GM21825 (cell line): ENCODE measurements around the gene ZNF697.
"Not testable (repeated sequence)": the region's sequence is repeated elsewhere in the genome, so short reads cannot be mapped to it uniquely, and the experiment has no call there.

Experiments used
- ATAC-seq: cut with Tn5 transposase; IDR thresholded peaks from one replicate; pipeline ENCODE4 v1.9.1; 2021; ENCODE audit warnings: mild to moderate bottlenecking, moderate library complexity; ENCODE audit not compliant: unreplicated experiment

Gene ZNF697

DNA sequence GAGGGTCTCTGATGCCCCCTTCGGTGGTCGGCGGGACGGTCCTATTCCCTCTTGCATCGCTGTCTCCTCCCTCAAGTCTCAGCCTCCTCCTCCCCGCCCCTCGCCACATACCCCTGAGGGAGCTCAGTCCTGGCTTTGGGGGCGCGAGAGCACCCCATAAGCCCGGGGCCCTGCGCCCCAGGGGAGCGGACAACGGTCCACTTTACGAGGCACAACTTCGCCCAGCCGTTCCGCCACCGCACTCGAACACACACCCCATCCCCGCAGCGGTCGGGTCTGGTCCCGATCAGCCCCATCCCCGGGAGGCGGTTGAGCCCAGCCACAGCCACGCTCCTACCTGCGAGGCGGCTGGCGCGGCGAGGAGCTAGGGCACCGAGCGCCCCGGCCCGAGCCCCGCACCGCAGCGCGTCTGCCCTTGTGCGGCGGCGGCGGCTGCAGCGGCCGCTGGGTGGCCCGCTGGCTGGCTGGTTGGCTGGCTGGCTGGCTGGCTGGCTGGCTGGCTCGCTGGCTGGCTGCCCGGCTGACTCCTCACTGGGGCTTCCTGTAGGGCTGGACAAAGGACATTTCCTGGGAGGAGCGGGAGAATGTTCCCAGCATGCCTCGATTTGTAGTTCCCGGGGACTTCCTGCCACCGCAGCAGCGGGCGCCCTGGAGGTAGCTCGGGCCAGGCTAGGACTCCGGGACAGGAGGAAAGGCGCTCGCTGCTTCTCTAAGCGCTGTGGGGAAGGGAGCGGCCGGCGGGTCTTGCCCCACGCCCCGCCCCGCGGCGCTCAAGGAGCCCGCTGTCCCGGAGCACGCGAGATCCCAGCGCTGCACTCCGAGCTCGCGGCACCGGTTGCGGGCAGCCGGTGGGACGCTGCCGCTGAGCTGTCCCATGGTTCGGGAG lies at the start of gene ZNF697:
Gene ZNF697, minus strand, starts transcription at position 533 of the 886 bp plus-strand sequence. CDS start 22,166 bp downstream, outside the sequence.
- ATAC-seq, result peak; percentile 72

DNA sequence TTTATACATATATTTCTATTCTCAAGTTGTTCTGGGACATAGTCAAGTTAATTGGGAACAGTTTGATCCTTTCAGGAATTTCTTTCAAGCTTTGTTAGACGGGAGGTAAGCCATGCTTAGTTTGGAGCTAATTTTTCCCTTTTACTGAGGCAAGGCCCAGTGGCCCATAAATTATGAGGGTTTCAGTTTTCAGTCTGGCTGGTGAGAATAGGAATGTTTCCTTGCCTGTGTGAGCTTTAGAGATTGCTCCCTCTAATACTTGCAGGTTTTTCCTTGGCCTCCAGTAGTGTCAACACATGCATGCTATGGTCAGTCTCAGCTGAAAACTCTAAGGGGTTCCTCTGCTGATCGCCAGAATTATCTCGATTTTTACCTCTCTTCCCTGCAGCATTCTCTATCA lies 49.5 kb upstream of the ZNF697 start:
- ATAC-seq, result no peak

DNA sequence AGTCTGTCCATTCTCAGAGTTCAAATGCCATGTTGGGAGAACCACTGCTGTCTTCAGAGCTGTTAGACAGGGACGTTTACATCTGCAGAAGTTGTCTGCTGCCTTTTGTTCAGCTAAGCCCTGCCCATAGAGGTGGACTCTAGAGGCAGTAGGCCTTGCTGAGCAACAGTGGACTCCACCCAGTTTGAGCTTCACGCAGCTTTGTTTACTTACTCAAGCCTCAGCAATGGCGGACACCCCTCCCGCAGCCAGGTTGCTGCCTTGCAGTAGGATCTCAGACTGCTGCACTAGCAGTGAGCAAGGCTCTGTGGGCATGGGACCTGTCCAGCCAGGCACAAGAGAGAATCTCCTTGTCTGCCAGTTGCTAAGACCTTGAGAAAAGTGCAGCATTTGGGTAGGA lies 48.8 kb upstream of the ZNF697 start:
- ATAC-seq, result not testable (repeated sequence)

DNA sequence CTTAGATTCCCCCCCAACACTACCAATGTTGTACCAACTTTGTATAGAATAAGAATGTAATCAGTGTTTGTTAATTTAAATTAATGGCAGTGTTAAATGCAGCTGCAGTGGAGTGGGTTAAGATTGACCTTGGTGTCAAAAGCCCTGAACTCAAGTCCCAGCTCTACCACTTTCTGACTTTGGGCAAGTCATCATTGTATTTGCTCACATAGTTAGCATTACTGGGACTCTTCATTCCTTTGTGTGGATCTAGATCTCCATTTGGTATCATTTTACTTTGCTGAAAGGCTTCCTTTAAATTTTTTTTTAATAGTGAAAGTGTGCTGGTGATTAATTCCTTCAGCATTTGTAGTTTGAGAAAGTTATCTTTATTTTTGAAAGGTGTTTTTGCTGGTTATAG lies 41.4 kb upstream of the ZNF697 start:
- ATAC-seq, result no peak

DNA sequence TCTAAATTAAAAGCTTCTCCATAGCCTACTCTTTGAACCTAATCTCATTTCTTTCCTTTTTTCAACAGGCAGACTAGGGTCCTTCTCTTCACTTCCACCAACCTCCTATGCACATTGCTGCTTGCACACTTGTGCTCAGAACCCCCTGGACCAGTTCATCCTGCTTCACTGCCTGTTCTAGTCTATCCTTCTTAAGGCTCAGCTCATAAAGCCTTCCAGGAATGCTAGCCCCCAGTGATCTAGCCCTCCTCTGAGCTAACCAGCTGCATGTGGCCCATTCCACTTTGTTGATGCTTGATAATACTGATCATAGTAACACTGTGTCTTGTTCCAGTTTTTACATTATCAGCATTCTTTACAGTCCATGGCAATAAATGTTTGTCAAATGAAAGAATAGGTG lies 40.7 kb upstream of the ZNF697 start:
- ATAC-seq, result no peak

DNA sequence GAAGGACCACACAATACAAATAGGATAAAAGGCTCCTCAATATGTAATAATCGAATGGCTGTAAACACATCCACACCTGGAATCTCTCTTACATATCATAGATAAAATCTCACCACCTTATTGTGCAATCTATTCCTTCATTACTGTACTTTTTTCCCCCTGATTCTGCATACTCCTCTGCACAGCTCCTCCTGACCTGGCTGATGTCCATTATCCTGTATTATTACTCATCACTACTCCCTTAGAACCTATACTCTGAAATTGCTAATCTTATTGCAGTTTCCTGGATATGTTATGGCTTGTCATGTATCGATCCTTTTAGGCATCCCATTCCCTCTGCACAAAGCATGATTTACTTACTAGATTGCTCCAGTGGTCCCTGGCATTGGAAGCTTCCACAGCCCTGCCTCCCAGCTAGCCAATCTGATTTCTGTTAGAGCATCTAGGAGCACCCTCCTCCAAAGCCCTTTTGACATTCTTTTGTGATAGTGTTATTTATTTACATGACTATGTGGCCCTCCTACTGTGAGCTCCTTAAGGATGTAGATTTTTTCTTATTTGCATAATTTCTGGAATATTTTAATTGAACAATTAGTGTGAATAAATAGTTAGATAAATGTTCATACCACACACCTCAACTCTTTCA lies 39.5 kb upstream of the ZNF697 start:
- no peak for ATAC-seq

DNA sequence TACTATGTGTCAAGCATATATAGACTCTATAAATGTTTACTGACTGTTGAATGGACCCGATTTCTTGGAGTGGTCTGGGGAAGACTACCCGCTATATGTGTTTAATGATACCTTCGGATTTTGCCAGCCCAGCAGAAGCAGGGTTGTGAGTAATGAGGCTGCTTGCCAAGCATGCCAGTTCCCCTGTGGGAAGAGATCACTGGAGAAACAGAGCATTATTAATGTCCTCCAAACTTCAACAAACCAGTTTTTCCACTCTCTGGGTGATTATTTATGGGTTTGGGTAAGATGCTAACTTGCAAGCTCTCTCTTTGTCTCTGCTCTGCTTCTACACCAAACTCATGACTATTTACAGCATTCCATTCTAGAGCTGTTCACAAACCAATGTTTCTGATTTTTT lies 38.6 kb upstream of the ZNF697 start:
- ATAC-seq, result no peak

DNA sequence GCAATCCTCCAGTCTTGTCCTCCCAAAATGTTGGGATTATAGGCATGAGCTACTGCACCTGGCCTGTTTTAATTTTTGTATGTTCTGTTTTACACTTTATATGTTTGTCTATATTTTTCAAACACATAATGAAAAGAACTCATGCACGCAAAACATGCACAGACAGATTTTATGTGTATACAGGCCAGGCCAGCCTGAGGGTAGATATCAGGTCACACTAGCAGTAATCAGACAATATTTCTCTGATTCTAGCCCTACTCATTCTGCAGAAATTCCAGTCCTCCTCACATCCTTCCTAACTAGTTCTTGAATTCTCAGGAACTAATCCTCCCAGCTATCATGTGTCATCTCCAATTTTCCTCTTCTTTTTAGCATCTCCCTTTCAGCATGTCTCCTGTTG lies 35.8 kb upstream of the ZNF697 start:
- ATAC-seq, result no peak

DNA sequence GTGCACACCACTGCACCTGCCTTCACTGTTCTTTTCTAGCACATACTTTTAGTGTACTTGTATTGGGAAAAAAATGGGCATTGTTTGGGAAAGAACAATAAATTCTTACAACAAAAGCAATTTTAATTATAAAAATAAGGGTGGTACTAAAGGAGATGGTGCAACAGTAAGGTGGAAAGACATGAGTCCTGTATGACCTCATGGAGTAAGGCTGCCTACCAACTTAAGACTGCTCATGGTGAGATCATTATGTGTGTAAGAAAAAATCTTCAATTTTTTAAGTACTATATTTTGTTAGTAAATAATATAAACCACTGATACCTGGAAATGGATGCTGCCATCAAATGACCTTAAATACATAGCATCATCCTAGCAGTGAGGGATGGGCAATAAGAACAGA lies 34.1 kb upstream of the ZNF697 start:
- ATAC-seq, result no peak

DNA sequence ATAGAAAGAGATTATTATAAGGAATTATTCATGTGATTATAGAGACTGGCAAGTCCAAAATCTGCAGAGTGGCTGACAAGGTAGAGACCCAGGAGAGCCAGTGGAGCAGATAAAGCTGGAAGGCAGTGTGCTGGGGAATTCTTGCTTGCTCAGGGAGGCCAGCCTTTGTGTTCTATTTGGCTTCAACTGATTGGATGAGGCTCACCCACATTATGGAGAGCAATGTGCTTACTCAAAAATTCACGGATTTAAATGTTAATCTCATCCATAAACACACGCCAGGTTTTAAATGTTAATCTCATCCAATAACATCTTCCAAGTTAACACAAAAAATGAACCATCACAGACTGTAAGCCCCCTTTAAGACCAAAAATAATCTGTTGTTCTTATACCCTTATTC lies 33.5 kb upstream of the ZNF697 start:
- no peak for ATAC-seq

DNA sequence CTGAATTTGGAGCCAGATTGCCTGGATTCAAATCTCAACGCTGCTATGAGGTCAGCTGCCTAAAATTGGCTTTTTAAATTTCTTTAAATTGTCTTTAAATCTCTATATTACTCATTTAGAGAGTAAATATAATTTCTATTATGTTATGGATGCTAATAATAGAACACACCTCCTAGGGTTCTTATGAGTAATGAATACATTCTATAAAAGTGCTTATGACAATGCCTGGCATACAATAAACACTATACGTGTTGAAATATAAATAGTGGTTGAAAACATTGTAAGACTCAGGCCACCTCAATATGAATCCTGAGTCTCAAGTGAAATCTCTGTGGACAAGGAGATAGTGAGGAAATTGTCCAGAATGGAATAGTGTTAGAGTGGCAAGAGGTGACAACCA lies 32.7 kb upstream of the ZNF697 start:
- no peak for ATAC-seq

DNA sequence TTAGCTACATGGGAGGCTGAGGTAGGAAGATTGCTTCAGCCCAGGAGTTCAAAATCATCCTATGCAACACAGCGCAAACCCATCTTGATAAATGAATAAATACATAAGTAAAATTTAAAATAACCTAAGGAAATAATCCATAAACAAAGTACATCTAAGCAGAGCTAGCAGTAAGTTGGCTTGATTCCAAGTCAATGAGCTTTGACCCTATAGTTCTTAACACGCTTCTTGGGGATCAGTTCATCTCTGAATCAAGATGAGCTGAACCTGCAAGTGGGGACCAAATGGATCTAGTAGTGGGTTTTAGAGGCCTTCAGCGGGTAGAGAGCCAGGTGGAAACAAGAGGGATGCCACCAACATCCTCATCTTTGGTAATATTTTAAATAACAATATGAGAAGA lies 32.1 kb upstream of the ZNF697 start:
- ATAC-seq, result no peak

DNA sequence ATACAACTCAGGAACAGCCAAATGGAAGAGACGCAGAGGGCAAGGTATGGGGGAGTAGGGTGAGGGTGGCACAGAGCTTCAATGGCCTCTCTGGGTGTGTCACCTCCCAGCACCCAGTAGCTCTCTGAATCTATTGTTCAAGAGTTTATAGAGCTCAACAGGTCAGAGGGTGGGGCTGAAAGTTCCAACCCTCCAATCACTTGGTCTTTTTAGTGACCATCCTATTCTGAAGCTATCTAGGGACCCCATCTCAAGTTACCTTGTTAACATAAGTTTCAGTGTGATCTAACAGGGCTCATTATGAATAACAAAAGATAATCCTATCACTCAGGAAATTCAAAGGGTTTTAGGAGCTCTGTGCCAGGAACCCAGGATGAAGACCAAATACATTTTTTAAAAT lies 31.2 kb upstream of the ZNF697 start:
- ATAC-seq, result no peak

DNA sequence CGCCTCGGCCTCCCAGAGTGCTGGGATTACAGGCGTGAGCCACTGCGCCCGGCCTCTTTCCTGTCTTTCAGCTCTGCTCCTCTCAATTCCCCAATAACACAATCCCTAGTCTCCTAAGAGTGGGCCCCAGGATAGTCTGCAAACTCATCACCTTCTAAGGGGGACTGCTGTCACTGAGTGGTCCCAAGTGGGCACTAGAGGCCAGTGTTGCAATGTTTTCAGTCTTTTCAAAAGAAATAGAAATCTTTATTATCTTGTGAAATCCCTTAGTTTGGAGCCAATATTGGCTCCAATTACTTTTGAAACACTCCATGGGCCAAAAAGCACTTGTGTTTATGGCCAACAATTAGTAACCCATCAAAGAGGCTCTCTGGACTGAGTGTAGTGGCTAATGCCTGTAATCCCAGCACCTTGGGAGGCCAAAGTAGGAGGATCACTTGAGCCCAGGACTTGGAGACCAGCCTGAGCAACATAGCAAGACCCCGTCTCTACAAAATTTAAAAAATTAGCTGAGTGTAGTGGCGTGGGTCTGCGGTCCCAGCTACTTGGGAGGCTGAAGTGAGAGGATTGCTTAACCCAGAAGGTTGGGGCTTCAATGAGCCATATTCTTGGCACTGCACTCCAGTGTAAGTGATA lies 28.6 kb upstream of the ZNF697 start:
- no peak for ATAC-seq

DNA sequence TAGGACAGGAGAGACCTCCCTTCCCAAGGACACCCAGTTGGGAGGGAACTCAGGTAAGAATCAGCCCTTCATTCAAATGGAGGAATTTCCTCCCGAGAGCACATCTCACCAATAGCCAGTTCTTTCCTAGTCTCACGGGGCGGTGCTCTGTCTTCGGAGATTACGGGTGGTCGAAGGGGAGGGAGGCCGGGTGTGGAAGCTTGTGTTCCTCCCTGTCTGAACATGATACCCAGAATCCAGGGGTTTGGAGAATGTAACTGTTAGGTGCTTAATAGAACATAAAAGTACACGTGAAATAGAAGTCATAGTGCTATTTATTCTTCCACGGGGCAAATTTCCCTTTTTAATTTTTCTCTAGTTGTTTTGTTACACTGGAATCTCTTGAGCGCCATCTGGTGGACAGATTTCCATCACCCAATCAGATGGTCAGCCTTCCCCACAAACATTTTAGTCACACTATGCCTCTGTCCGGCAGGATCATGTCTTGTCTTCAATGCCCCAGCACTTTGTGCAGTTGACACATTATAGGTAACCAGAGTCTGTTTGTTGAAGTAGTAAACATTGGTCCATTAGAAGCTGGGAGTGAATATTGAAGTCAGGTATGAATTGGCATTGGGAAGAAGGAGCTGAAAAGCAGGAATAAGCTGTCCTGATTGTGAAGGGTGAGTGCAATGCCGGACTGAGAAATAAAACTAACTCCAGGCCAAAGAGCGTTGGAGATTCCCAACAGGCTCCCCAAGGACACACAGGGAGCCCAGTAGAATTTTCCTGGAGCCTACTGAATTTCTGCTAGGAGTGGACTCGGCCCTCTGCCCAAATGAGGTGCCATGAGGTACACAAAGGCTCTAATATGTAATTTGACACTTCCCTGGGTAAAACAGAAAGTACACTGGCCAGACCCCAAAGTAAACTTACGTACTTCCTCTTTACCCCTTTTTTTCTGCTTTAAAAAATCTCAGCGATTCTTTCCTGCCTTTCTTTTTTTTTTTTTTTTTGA lies 27.6 kb upstream of the ZNF697 start:
- ATAC-seq, result peak; percentile 58

DNA sequence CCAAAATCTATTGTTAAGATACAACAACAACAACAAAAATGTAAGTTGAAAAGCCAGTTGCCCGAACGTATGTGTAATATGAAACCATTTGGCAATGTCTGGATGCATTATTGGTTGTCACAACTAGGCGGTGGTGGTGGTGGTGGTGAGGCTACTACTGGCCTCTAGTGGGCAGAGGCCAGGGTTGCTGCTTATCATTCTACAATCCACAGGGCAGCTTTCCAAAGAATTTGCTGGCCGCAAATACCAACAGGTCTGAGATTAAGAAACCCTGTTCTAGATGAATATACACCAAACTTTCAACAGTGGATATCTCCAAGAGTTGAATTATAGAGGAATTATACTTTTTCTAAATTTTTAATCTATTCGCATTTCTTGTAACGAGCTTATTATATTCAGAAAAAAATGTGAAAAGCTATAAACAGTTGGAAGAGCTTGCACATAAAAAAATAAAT lies 26.8 kb upstream of the ZNF697 start:
- peak; percentile 89 for ATAC-seq

DNA sequence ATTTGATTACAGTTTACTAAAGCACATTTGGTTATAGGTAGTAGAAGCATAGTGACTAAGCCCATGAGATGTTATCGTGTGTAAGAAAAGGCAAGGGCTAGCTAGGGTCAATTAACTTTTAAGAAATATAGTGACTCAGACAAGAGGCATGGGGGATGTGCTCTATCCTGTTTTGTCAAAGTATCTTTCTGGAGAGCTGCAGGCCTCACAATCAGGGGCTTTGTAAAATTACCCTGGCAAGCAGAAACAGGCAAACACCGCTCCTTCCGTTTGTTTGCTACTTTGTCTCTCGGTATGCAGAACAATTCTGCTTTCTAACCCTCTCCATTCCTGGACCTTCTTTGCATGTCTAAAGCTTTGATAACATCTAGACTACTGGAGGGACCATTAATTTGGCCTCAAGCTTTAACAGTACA lies 26.1 kb upstream of the ZNF697 start:
- no peak for ATAC-seq

DNA sequence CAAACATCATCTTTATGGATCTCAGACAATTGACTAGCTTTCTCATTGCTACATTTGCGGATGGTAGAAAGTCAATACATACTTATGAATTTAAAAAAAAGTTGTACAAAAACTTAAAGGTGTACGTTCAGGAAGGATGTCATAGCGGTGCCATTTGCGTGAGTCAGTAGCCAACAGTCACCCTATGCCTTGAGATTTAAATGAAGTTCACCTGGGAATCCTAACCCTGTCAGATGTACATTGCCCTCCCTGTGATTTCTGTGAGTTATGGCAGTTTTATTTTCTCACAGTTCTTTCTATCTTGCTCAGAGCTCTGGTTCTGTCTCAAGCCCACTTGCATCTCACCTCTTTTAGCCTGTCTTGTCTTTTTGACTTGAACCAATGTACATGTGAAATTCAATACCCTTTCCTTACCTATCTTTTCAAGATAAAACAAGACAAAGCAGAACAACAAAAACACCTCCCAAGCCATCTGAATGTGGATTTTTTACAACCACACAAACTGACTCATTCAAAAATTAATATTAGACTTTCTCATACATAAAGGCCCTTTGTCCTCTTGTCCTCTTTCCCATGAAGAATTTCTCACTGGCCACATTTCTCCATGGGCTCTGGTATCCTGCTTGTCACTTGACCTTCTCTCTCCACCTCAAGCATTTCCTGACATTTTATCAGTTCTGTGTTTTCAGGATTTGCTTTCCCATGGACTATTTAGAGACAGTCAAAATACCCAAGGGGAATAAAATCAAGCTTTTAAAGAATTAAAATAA lies 25.3 kb upstream of the ZNF697 start:
- ATAC-seq, result no peak

DNA sequence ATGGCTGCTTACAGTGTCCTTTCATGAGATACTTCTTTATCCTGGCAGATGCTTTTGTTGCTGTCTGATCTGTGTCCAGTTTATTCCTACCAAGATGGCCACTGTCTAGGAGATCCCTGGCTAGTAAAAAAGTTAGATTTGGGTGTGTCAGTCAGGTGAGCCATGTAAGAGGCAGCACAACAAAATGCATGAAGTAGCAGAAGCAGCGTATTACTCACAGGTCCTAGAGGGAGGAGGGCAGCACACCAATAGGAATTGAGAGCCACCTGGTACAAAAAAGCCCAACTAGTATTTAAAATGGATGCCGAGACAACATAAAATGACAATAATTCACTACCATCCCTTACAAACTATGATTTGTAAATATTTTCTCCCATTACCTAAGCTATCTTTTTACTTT lies 22.8 kb upstream of the ZNF697 start:
- ATAC-seq, result no peak

DNA sequence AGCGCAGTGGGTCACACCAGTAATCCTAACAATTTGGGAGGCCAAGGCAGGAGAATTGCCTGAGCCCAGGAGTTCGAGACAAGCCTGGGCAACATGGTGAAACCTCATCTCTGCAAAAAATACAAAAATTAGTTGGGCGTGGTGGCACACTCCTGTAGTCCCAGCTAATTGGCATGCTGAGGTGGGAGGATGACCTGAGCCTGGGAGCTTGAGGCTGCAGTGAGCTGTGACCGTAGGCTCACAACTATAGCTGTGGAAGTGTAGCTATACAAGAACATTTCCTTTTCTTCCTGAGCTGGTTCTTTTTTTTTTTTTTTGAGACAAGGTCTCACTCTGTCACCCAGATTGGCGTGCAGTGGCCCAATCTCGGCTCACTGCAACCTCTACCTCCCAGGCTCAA lies 19.1 kb upstream of the ZNF697 start:
- ATAC-seq, result no peak
